Endometrial microvascular endothelial cells (primary cell): ENCODE data around the gene CD68. TPM values are rescaled to one million over a fixed set of nuclear protein-coding genes. Genes with fewer than 3 reads are reported as not detected.

Experiments used
- in situ Hi-C: cut with HindIII; loops from 2 replicates; pipeline ENCODE4 v1.10.0; 2017; ENCODE audit warnings: low sequenced_read_pairs, low pct_unique_long_range_greater_than_20kb; ENCODE audit errors: inconsistent ontology term
- total RNA-seq: library from RNA; depleted of rRNA; stranded (reverse); fragments of >200 nt; gene quantifications from one replicate; pipeline ENCODE4 v1.2.3, GENCODE V29; 2015; ENCODE audit errors: inconsistent ontology term

CD68 gene
- total RNA-seq, 1 donor from 2014 or later = 22.9 TPM

DNA sequence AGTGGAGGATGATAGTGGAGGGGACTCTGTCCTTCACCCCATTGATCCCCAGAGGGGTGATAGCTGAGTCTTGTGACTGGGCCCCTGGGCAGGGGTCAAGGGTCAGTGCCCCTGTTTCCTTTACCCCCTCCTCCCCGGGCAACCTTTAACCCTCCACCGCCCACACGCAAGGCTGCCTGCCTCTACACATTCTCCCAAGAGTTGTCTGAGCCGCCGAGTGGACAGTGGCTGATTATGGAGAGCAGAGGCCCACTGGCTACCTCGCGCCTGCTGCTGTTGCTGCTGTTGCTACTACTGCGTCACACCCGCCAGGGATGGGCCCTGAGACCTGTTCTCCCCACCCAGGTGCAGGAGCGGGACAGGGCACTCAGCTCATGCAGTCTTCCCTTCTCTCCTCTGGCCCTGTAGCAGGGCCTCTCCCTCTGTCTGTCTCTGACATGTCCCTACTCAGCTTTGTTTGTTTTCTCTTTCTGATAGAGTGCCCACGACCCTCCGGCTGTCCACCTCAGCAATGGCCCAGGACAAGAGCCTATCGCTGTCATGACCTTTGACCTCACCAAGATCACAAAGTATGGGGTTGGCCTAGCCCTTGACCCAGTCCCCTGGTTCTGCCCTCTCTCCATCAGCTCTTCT is 50.6 kb downstream of the CD68 start, which contains the start of gene SHBG:
TSS of gene SHBG (plus strand) at position 197 of the 633 bp plus-strand sequence. CDS start at position 235, 38 bp downstream.
- in situ Hi-C loops = no loop called here

Other genes with a start within 250 kb of the CD68 start
- not detected for gene ACAP1, start 243.1 kb upstream of the CD68 start, total RNA-seq
- gene KCTD11, start 227.5 kb upstream of the CD68 start, total RNA-seq = 7.8 TPM
- gene TMEM95, start 224.5 kb upstream of the CD68 start, total RNA-seq = not detected
- gene TNK1, start 198.5 kb upstream of the CD68 start, total RNA-seq = not detected
- 55.8 TPM for gene PLSCR3, start 185.1 kb upstream of the CD68 start, total RNA-seq
- gene TMEM256, start 175.5 kb upstream of the CD68 start, total RNA-seq = 109 TPM
- gene NLGN2, start 171.8 kb upstream of the CD68 start, total RNA-seq = 3.4 TPM
- gene SPEM1, start 159.3 kb upstream of the CD68 start, total RNA-seq = not detected
- gene SPEM2, start 154.0 kb upstream of the CD68 start, total RNA-seq = not detected
- gene SPEM3, start 150.8 kb upstream of the CD68 start, total RNA-seq = not detected
- 5.2 TPM for gene TMEM102, start 144.2 kb upstream of the CD68 start, total RNA-seq
- gene FGF11, start 140.1 kb upstream of the CD68 start, total RNA-seq = not detected
- 14.1 TPM for gene CHRNB1, start 134.6 kb upstream of the CD68 start, total RNA-seq
- 23.1 TPM for gene ZBTB4, start 100.0 kb upstream of the CD68 start, total RNA-seq
- gene SLC35G6, start 98.2 kb upstream of the CD68 start, total RNA-seq = not detected
- 40.6 TPM for gene POLR2A, start 95.3 kb upstream of the CD68 start, total RNA-seq
- gene TNFSF12, start 30.6 kb upstream of the CD68 start, total RNA-seq = 9.5 TPM
- gene TNFSF13, start 20.9 kb upstream of the CD68 start, total RNA-seq = 2.1 TPM
- gene SENP3, start 17.7 kb upstream of the CD68 start, total RNA-seq = 113 TPM
- gene MPDU1, start 4.2 kb downstream of the CD68 start, total RNA-seq = 328 TPM
- gene SOX15, start 10.5 kb downstream of the CD68 start, total RNA-seq = not detected
- 29.0 TPM for gene FXR2, start 35.3 kb downstream of the CD68 start, total RNA-seq
- gene SAT2, start 48.2 kb downstream of the CD68 start, total RNA-seq = 48.7 TPM
- not detected for gene SHBG, start 50.5 kb downstream of the CD68 start, total RNA-seq
- not detected for gene ATP1B2, start 71.3 kb downstream of the CD68 start, total RNA-seq
- 57.6 TPM for gene TP53, start 107.9 kb downstream of the CD68 start, total RNA-seq
- 24.4 TPM for gene WRAP53, start 108.8 kb downstream of the CD68 start, total RNA-seq
- gene EFNB3, start 125.6 kb downstream of the CD68 start, total RNA-seq = not detected
- 1.1 TPM for gene DNAH2, start 138.1 kb downstream of the CD68 start, total RNA-seq